T-helper 1 cell (primary cell): Measurements from ENCODE around the gene ITM2B.
A peak's percentile ranks its signal among the peaks of the same experiment; 100 is the strongest.
"Not testable (repeated sequence)": the region's sequence is repeated elsewhere in the genome, so short reads cannot be mapped to it uniquely, and the experiment has no call there.

ENCODE experiments used
- DNase-seq, 5 donors: peaks; one replicate each; pipeline ENCODE4 v3.0.0-alpha.2; 2012 to 2020
- total RNA-seq, 4 donors: gene quantifications; one replicate each; lab custom pipeline; 2026; lab: John Stamatoyannopoulos, UW

ITM2B gene
- 225 to 453 (median 332) reads per million in 4 donors for total RNA-seq

DNA sequence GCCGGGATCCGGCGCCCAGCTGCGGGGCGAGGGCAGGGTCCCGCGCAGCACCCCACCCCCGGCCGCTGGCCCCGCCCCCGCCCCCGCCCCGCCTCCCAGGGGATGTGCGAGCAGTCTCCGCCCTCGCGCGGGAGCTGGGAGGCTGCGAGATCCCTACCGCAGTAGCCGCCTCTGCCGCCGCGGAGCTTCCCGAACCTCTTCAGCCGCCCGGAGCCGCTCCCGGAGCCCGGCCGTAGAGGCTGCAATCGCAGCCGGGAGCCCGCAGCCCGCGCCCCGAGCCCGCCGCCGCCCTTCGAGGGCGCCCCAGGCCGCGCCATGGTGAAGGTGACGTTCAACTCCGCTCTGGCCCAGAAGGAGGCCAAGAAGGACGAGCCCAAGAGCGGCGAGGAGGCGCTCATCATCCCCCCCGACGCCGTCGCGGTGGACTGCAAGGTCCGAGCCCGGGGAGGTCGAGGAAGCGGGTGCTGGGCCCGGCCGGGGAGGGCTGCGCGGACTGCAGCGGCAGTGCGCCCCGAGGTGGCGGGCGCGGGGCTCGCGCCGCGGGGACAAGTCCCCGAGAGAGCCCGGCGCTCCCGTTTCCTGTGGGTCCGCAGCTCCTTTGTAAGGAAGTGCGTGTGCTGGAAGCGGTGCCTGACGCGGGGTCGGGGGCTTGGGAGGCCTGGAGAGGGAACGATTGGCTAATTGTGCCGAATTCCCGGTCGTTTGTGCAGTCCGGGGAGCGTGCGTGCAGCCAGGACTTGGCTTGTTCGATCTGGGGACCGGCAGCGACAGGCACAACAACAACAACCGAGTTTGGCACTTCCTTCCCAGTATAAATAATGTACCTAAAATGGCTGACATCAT lies at the start of gene ITM2B:
Gene ITM2B, plus strand, starts transcription at position 161 of the 843 bp plus-strand sequence. Its CDS starts 155 bp downstream, at position 316.
- peak; percentile 55 to 72 (median 63) for DNase-seq

GRCh38 chr13:48184260-48184659 lies 48.7 kb upstream of the ITM2B start:
- DNase-seq, result no peak

DNA sequence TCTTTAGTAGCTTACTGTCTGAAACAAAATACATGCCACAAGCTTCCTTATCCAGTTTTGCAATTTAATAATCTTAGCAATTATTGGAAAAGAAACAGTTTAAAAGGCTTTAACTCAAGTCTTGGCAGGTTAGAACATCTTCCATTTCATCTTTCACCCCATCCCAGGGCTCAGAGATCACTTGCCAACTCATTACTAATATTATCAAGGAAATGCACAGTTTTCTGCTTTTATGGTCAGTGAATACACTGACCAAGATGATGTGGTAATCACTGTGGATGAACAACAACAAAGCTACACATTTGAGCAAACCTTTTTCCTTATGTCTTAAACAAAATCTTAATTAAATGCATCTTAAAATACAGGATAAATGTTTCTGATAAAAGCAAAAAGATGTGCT lies 48.0 kb upstream of the ITM2B start:
- no peak for DNase-seq

DNA sequence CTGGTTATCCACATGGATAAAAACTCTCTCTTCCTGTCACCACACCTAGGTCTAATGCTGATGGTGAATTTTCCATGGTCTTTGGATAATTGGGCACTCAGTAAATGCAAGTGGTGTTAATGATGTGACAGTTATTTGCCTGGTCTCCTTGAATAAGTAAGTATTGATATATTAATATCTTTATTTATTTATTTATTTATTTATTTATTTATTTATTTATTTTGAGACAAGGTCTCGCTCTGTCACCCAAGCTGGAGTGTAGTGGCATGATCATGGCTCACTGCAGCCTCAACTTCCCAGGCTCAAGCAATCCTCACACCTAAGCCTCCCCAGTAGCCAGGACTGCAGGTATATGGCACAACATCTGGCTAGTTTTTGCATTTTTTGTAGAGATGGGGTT lies 46.3 kb upstream of the ITM2B start:
- no peak for DNase-seq

GRCh38 chr13:48188131-48188530 lies 44.9 kb upstream of the ITM2B start:
- no peak for DNase-seq

- DNase-seq, result no peak
Measured at GRCh38 chr13:48188601-48189000, 44.4 kb upstream of the ITM2B start.

GRCh38 chr13:48189171-48189570 lies 43.8 kb upstream of the ITM2B start:
- DNase-seq, result no peak

DNA sequence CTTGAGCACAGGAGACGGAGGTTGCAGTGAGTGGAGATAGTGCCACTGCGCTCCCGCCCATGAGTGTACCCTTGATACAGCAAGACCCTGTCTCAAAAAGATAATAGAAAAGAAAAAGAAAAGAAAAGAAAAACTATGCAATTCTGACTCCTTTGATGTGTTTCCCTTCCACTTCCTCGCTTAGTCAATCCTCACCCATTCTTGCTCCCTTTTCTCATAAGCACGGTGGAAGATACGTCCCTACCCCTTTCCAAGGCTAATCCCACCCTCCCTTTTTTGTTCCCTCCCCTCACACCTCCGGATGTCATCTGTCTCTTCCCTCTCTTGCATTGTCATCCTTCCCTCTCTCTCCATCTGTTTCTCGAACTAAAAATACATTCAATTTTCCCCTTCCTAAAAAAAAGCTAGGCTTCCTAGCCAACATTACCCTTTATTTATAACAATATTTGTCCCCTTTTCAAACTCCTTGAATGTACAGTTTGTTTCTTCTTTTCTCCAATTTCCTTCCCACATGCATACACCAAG lies 40.5 kb upstream of the ITM2B start:
- DNase-seq, result no peak

GRCh38 chr13:48194379-48194754 lies 38.6 kb upstream of the ITM2B start:
- DNase-seq, result no peak

GRCh38 chr13:48199404-48199946 lies 33.5 kb upstream of the ITM2B start:
- no peak for DNase-seq

GRCh38 chr13:48201044-48201443 lies 32.0 kb upstream of the ITM2B start:
- DNase-seq, result no peak

GRCh38 chr13:48207207-48207606 lies 25.8 kb upstream of the ITM2B start:
- not testable (repeated sequence) for DNase-seq

DNA sequence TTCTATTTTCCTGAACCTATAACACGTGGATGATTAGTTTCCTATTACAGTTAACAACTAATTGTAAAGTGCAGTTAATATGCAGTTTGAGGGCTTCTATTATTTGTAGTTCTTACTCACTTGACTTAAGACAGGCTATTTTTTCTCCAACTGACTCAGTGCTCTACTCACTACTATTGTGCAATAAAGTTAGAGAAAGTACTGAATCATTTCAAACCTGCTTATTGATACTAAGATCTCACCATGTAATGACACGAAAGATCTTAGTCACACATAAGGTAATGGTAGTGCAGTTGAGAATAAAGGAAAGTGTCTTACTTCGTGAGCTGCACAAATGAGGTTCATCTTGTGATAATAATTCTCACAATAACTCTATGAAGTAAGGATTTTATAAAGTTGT lies 22.8 kb upstream of the ITM2B start:
- DNase-seq, result peak in 1 of 5 donors; percentile 74

DNA sequence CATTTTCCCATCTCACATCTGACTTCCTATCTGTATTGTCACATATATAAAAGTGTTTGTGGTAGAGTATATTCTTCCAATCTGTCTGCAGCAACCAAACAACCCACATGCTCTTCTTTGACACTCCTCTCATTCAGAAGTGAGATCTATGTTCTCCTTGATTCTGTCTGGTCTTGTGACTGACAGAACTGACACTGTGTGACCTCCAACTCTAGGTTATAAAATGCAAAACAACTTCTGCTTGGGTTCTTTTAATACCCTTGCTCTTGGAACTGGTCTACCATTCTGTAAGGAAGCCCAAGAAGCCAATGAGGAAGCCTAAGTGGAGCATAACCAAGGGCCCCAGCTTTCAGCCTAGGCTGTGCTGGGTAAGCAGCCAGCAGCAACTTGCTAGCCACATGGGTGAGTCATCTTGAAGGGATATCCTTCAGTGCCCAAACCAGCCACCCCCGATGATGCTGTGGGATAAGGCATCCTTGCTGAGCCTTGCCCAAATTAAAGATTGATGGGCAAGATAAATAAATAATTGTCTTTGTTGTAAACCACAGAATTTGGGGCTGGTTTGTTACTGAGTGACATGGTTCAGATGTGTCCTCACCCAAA lies 18.4 kb upstream of the ITM2B start:
- peak in 1 of 5 donors; percentile 5 for DNase-seq

DNA sequence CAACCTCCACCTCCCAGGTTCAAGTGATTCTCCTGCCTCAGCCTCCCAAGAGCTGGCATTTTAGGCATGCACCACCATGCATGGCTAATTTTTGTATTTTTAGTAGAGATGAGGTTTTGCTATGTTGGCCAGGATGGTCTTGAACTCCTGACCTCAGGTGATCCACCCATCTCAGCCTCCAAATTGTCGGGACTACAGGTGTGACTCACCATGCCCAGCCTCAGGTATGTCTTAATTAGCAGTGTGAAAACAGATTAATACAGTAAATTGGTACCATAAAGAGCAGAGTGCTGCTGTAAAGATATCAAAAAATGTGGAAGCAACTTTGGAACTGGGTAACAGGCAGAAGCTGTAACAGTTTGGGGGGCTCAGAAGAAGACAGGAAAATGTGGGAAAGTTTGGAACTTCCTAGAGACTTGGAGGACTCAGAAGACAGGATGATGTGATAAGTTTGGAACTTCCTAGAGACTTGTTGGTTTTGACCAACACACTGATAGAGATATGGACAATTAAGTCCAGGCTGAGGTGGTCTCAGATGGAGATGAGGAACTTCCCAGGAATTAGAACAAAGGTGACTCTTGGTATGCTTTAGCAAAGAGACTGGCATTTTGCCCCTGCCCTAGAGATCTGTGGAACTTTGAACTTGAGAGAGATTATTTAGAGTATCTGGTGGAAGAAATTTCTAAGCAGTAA lies 17.3 kb upstream of the ITM2B start:
- not testable (repeated sequence) for DNase-seq

DNA sequence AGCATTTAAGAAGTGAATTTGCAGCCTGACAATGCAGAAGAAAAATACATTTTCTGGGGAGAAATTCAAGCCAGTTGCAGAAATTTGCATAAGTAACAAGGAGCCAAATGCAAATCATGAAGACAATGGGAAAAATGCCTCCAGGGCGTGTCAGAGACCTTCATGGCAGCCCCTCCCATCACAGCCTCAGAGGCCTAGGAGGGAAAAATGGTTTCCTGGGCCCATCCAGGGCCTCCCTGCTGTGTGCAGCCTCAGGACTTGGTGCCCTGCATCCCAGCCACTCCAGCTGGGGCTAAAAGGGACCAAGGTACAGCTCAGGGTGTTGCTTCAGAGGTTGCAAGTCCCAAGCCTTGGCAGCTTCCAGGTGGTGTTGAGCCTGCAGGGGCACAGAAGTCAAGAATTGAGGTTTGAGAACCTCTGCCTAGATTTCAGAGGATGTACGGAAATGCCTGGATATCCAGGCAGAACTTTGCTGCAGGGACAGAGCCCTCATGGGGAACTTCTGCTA lies 16.7 kb upstream of the ITM2B start:
- no peak for DNase-seq

DNA sequence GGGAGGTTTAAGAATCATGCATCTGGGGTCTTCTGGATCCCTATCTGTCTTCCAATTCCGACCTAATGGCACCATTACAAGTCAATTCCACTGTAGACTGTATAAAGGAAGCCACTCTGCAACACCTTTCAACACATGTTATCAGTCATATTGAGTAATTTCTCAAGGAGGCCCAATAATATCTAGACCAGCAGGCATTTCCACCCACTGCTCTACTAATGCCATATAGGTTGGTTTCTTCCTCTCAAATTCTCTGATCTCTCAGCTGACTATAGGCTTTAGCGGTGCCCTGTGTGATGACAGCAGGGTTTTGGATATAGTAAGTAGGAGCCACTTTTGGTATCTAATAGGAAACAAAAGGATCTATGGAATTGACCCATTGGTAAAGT lies 12.4 kb upstream of the ITM2B start:
- DNase-seq, result peak in 1 of 5 donors; percentile 37

GRCh38 chr13:48220981-48221685 lies 11.9 kb upstream of the ITM2B start:
- DNase-seq, result peak in 1 of 5 donors; percentile 23

GRCh38 chr13:48221686-48222187 lies 11.3 kb upstream of the ITM2B start:
- no peak for DNase-seq

DNA sequence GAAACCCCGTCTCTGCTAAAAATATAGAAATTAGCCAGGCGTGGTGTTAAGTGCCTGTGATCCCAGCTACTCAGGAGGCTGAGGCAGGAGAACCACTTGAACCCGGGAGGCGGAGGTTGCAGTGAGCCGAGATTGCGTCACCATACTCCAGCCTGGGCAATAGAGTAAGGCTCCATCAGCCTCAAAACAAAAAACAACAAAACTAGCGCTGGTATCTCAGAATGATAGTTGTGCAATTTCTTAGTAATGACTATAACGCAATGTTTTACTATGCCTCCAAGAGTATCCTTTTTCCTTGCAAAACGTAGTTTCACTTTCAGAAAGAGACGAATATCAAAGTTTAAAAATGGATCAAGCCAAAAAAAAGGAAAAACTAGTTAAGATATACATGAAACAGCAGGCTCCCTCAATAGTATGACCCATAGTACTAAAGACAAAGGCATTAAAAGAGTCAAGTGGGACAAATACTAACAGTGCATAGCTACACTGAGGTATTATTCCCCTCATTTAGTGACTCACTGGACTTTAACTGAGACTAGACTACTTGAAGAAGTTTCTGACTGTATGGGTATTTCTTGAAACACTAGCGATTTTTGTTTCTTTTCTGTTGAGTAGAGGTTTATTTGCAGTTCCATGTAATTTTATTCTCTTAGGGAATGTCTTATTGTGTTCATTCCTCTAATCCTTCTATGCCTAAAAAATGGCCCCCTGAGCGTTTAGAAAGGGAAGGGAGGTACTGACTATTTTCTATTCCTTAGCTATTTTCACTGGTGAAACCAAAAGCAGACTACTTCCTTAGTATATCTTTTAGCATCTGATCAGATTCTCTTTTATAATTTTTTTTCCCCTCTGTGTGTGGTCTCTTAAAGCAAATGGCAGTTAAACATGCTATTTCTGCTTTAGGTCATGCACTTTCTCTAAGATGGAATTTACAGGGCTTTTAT lies 10.4 kb upstream of the ITM2B start:
- DNase-seq, result no peak

DNA sequence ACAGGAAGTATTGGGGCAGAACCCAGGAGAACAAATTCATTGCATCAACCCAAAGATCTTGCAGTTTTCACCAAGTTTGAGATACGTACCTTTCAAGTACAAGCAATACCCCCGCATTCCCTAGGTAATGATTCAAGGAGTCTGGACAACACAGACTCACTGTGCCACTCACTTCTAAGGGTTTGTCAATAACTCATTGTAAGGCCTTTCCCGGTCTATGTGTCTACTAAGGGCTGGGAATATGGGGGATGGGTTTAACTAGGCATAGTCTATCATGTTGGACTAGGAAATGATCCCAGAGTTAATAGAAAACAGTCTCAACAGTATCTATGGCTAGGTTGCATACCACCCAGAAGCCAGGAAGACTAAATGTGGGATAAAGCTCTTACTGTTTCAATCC lies 8.3 kb upstream of the ITM2B start:
- no peak for DNase-seq
